SJCRH30 (cell line): Measurements from ENCODE around the gene ZNF692. TPM values are rescaled to one million over a fixed set of nuclear protein-coding genes. Genes with fewer than 3 reads are reported as not detected.
"Not testable (repeated sequence)": the region's sequence is repeated elsewhere in the genome, so short reads cannot be mapped to it uniquely, and the experiment has no call there.

Experiments used
- DNase-seq, 2 experiments: peaks; one replicate each; pipeline ENCODE4 v3.0.0-alpha.2; 2015 to 2020
- H3K27ac ChIP-seq: fragments of 250-450 bp; sonication (Bioruptor Pico); 2 replicates; pipeline ENCODE4 v1.5.1; 2020; ENCODE audit warnings: mild to moderate bottlenecking, moderate library complexity
- H3K27me3 ChIP-seq: fragments of 250-450 bp; sonication (Bioruptor Pico); 2 replicates; pipeline ENCODE4 v1.5.1; 2020; ENCODE audit warnings: mild to moderate bottlenecking, moderate library complexity
- H3K36me3 ChIP-seq: fragments of 250-450 bp; sonication (Bioruptor Pico); 2 replicates; pipeline ENCODE4 v1.5.1; 2020; ENCODE audit warnings: mild to moderate bottlenecking, moderate library complexity
- H3K4me1 ChIP-seq: fragments of 250-450 bp; sonication (Bioruptor Pico); 2 replicates; pipeline ENCODE4 v1.5.1; 2020; ENCODE audit warnings: mild to moderate bottlenecking, moderate library complexity
- H3K4me3 ChIP-seq: fragments of 250-450 bp; sonication (Bioruptor Pico); 2 replicates; pipeline ENCODE4 v1.5.1; 2020; ENCODE audit warnings: mild to moderate bottlenecking, moderate library complexity
- H3K9me3 ChIP-seq: fragments of 250-450 bp; sonication (Bioruptor Pico); replicated peaks from 2 replicates; pipeline ENCODE4 v1.5.1; 2020; ENCODE audit warnings: mild to moderate bottlenecking, moderate library complexity
- total RNA-seq: library from RNA; depleted of rRNA; stranded (reverse); fragments of >200 nt; shearing (Covaris generic); gene quantifications from 2 replicates; pipeline ENCODE4 v1.2.3, GENCODE V29; 2014; rRNA removed

The ZNF692 gene
- total RNA-seq, 1 experiment from 2014 or later: 26.4 TPM

DNA sequence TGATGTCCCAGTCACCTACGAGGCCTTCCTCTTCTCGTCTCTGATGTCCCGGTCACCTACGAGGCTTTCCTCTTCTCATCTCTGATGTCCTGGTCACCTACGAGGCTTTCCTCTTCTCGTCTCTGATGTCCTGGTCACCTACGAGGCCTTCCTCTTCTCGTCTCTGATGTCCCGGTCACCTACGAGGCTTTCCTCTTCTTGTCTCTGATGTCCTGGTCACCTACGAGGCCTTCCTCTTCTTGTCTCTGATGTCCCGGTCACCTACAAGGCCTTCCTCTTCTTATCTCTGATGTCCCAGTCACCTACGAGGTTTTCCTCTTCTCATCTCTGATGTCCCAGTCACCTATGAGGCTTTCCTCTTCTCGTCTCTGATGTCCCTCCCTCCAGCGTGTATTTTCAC is 55.4 kb downstream of the ZNF692 start:
- H3K27me3 ChIP-seq, H3K4me3 ChIP-seq, H3K27ac ChIP-seq, DNase-seq, H3K4me1 ChIP-seq, H3K9me3 ChIP-seq, H3K36me3 ChIP-seq: not testable (repeated sequence)

DNA sequence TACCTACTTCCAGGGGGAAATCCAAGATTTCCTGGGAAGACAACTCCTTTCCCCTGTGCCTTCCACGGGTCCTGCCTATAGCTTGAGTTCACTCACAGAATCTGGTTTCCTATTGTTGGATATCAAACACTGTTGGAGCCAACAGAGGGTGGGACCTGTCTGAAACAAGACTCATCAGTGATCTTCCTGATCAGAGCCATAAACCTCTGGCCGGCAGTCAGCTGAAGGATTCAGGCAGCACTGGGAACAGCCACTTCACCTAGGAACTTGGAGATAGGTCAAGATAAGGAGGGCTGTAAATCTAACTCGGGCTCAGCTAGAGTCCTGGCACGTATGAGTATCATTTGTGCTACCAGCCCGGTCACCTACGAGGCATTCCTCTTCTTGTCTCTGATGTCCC is 56.4 kb downstream of the ZNF692 start:
- DNase-seq: no peak
- Histone ChIP-seq H3K4me1 (no peaks in the 10 kb centered on the region), H3K9me3 (no peaks in the 10 kb centered on the region), H3K36me3 (no peaks in the 10 kb centered on the region), H3K27ac (no peak overlapping the region), H3K27me3 (no peaks in the 10 kb centered on the region), H3K4me3 (no peak overlapping the region)

- no peaks in the 10 kb centered on the region for H3K27me3 ChIP-seq
- H3K27ac ChIP-seq: no peak overlapping the region
- no peaks in the 10 kb centered on the region for H3K9me3 ChIP-seq
- no peak for DNase-seq
- H3K36me3 ChIP-seq: no peaks in the 10 kb centered on the region
- no peaks in the 10 kb centered on the region for H3K4me1 ChIP-seq
- H3K4me3 ChIP-seq: no peak overlapping the region
These were observed 58.4 kb downstream of the ZNF692 start for GRCh38 chr1:248800459-248800858.

Other genes with a start within 250 kb of the ZNF692 start
- gene OR2T11, start 224.0 kb downstream of the ZNF692 start, total RNA-seq: not detected in 2 replicates
- not detected in 2 replicates for gene OR2T35, start 213.8 kb downstream of the ZNF692 start, total RNA-seq
- not detected in 2 replicates for gene OR2T27, start 203.6 kb downstream of the ZNF692 start, total RNA-seq
- not detected in 2 replicates for gene OR14I1, start 156.3 kb downstream of the ZNF692 start, total RNA-seq
- gene LYPD8, start 103.3 kb downstream of the ZNF692 start, total RNA-seq: 0.91 and 1.6 TPM in 2 replicates
- gene SH3BP5L, start 33.2 kb downstream of the ZNF692 start, total RNA-seq: 14.2 and 15.8 TPM in 2 replicates
- gene ZNF672, start 20.9 kb downstream of the ZNF692 start, total RNA-seq: 15.9 and 17.0 TPM in 2 replicates
- gene PGBD2, start 47.1 kb upstream of the ZNF692 start, total RNA-seq: 4.9 and 5.6 TPM in 2 replicates